Spleen (tissue), 7 donors: ENCODE measurements around the gene ALDH3B1.

ENCODE experiments used
- CTCF ChIP-seq, 11 experiments: fragments of 200-600 bp in 7 of 11; fragments of 450-650 bp in 4 of 11; sonication (generic) in 4 of 11; IDR thresholded peaks in 8 of 11; conservative IDR thresholded peaks in 3 of 11; 1 replicate in 7 of 11; 2 replicates in 4 of 11; pipeline versions ENCODE4 v1.4.0 to v1.8.0; 2016 to 2021; ENCODE audit warnings: antibody characterized with exemption in 11 of 11, inconsistent platforms in 4 of 11, mild to moderate bottlenecking in 1 of 11
- POLR2A ChIP-seq, 3 donors: fragments of 450-650 bp; IDR thresholded peaks; one replicate each; pipeline ENCODE4 v1.5.1; 2017; ENCODE audit warnings: antibody characterized with exemption in 3 of 3, mild to moderate bottlenecking in 1 of 3
- POLR2AphosphoS5 ChIP-seq, 3 donors: sonication (generic); formaldehyde crosslinking; IDR thresholded peaks; one replicate each; pipeline ENCODE4 v1.5.1; 2017; ENCODE audit warnings: antibody characterized with exemption in 3 of 3
- donor health status: DM: no; HTN: no; CAD: no; lungs with moderate emphysema.
- donor health status: DM: no; HTN: no; CAD: no.
- donor health status: DM: no; HTN: no; CAD: no.

GRCh38 chr11:68053981-68054812 lies 44.1 kb downstream of the ALDH3B1 start:
- no peak for TF ChIP-seq CTCF (IDR thresholded peaks at IDR 0.05 in 8 of 11, conservative IDR thresholded peaks at IDR 0.05 in 3 of 11)
- TF ChIP-seq POLR2A (IDR thresholded peaks at IDR 0.05), result no peak
- peak in 2 of 3 donors; percentile 48 to 74 for TF ChIP-seq POLR2AphosphoS5 (IDR thresholded peaks at IDR 0.05)
